GM12878 (cell line): ENCODE results near the gene PPARA. TPM values are rescaled to one million over a fixed set of nuclear protein-coding genes. Genes with fewer than 3 reads are reported as not detected.

ENCODE experiments used
- ATAC-seq: fragments of 200-7000 bp; cut with Tn5 transposase; 3 replicates; pipeline ENCODE4 v1.9.1; 2020; ENCODE audit warnings: mild to moderate bottlenecking, moderate library complexity
- BruUV-seq: library from RNA; stranded (reverse); fragments of 400-500 nt; replicated peaks from 2 replicates; lab custom pipeline; 2021; lab: Mats Ljungman, UMichigan
- CTCF ChIA-PET: fragments of 300-600 bp; sonication (Branson Sonifier 250); formaldehyde crosslinking; extraction: SDS; loops from one replicate; lab custom pipeline; 2021; ENCODE audit warnings: inconsistent platforms; lab: Yijun Ruan, JAX
- POLR2A ChIA-PET: fragments of 350-600 bp; formaldehyde crosslinking; extraction: SDS; loops from one replicate; lab custom pipeline; 2021; ENCODE audit warnings: inconsistent platforms; lab: Charles Lee
- RAD21 ChIA-PET: fragments of 300-600 bp; sonication (Branson Sonifier 250); formaldehyde crosslinking; loops from one replicate; lab custom pipeline; 2023; ENCODE audit warnings: antibody characterized with exemption; ENCODE audit not compliant: unreplicated experiment; lab: Charles Lee
- SMC1A ChIA-PET: fragments of 300-600 bp; sonication (Branson Sonifier 250); formaldehyde crosslinking; loops from one replicate; lab custom pipeline; 2023; ENCODE audit not compliant: unreplicated experiment, uncharacterized antibody; lab: Charles Lee
- DNase-seq: peaks from one replicate; pipeline ENCODE4 v3.0.0-alpha.2; 2011; ENCODE audit warnings: low read depth, low spot score
- FAIRE-seq: peaks from 3 replicates; lab custom pipeline; 2011; peaks lifted over from hg19 to GRCh38; lab: Jason Lieb, UNC
- H2AFZ ChIP-seq: 2 replicates; pipeline ENCODE4 v1.6.0; 2011; ENCODE audit warnings: low read depth, low read length, control low read depth; ENCODE audit not compliant: control insufficient read depth
- H3K27ac ChIP-seq: 2 replicates; pipeline ENCODE4 v1.5.1; 2011; ENCODE audit warnings: control low read depth; ENCODE audit not compliant: control insufficient read depth, insufficient read depth
- H3K27me3 ChIP-seq, 2 experiments: replicated peaks in 1 of 2; 2 replicates each; pipeline versions ENCODE4 v1.6.0 to v1.6.1; 2011; ENCODE audit warnings: low read length in 1 of 2; ENCODE audit not compliant: control insufficient read depth in 2 of 2, insufficient read depth in 2 of 2
- H3K36me3 ChIP-seq, 2 experiments: 2 replicates each; pipeline ENCODE4 v1.5.1; 2011; ENCODE audit warnings: low read length in 1 of 2; ENCODE audit not compliant: control insufficient read depth in 2 of 2, insufficient read depth in 2 of 2
- H3K4me1 ChIP-seq: 2 replicates; pipeline ENCODE4 v1.6.1; 2011; ENCODE audit warnings: mild to moderate bottlenecking, low read length, moderate library complexity, mixed read lengths; ENCODE audit not compliant: control insufficient read depth, insufficient read depth
- H3K4me2 ChIP-seq: 2 replicates; pipeline ENCODE4 v1.6.0; 2011; ENCODE audit warnings: control low read depth; ENCODE audit not compliant: control insufficient read depth, insufficient read depth
- H3K4me3 ChIP-seq: fragments of 200-600 bp; sonication (generic); 2 replicates; pipeline ENCODE4 v1.5.1; 2016
- H3K79me2 ChIP-seq: 2 replicates; pipeline ENCODE4 v1.6.0; 2011; ENCODE audit warnings: low read length; ENCODE audit not compliant: control insufficient read depth, insufficient read depth
- H3K9ac ChIP-seq: 2 replicates; pipeline ENCODE4 v1.8.0; 2011; ENCODE audit warnings: low read length, control low read depth, mixed read lengths; ENCODE audit not compliant: control insufficient read depth, insufficient read depth
- H3K9me3 ChIP-seq: replicated peaks from 3 replicates; pipeline ENCODE4 v1.5.1; 2011; ENCODE audit warnings: mild to moderate bottlenecking, low read length; ENCODE audit not compliant: control insufficient read depth, insufficient read depth
- H4K20me1 ChIP-seq: 2 replicates; pipeline ENCODE4 v1.6.0; 2011; ENCODE audit not compliant: control insufficient read depth, insufficient read depth
- ATF2 ChIP-seq: IDR thresholded peaks from 2 replicates; pipeline ENCODE4 v1.6.1; 2012; ENCODE audit warnings: low read length, inconsistent platforms
- EZH2 ChIP-seq: IDR thresholded peaks from 2 replicates; pipeline ENCODE4 v1.6.1; 2012; ENCODE audit warnings: low read depth, mild to moderate bottlenecking, control low read depth, inconsistent platforms, low read length, borderline replicate concordance; ENCODE audit not compliant: control insufficient read depth
- HCFC1 ChIP-seq: fragments of 150-350 bp; IDR thresholded peaks from 2 replicates; pipeline ENCODE4 v1.6.1; 2014; ENCODE audit warnings: low read length
- JUNB ChIP-seq: IDR thresholded peaks from 2 replicates; pipeline ENCODE4 v1.6.1; 2016; ENCODE audit warnings: antibody characterized with exemption, mild to moderate bottlenecking
- MTA2 ChIP-seq: fragments of 450-650 bp; IDR thresholded peaks from 2 replicates; pipeline ENCODE4 v1.6.1; 2016; ENCODE audit warnings: low read depth, mild to moderate bottlenecking, moderate library complexity
- NFIC ChIP-seq: IDR thresholded peaks from 2 replicates; pipeline ENCODE4 v1.6.1; 2012; ENCODE audit warnings: low read depth, mild to moderate bottlenecking, inconsistent platforms, low read length, moderate library complexity
- NFYA ChIP-seq: IDR thresholded peaks from 2 replicates; pipeline ENCODE4 v1.6.1; 2011; ENCODE audit warnings: low read depth, mild to moderate bottlenecking, low read length, improper control_type of control experiment, borderline replicate concordance
- NFYB ChIP-seq: IDR thresholded peaks from 2 replicates; pipeline ENCODE4 v1.6.1; 2011; ENCODE audit warnings: low read depth, mild to moderate bottlenecking, low read length, improper control_type of control experiment, moderate library complexity; ENCODE audit not compliant: insufficient read depth
- POLR2A ChIP-seq: IDR thresholded peaks from 2 replicates; pipeline ENCODE4 v1.6.1; 2011; ENCODE audit warnings: low read depth, mild to moderate bottlenecking, low read length
- RB1 ChIP-seq: fragments of 450-650 bp; formaldehyde crosslinking; IDR thresholded peaks from 2 replicates; pipeline ENCODE4 v1.6.1; 2017; ENCODE audit warnings: mild to moderate bottlenecking, borderline replicate concordance
- SIN3A ChIP-seq: IDR thresholded peaks from 2 replicates; pipeline ENCODE4 v1.6.1; 2012; ENCODE audit warnings: low read depth, low read length, improper control_type of control experiment
- SMAD1 ChIP-seq: fragments of 450-650 bp; IDR thresholded peaks from 2 replicates; pipeline ENCODE4 v1.6.1; 2018; ENCODE audit warnings: mild to moderate bottlenecking, low read depth; ENCODE audit not compliant: partially characterized antibody
- TBL1XR1 ChIP-seq: IDR thresholded peaks from 2 replicates; pipeline ENCODE4 v1.6.1; 2012; ENCODE audit warnings: low read depth, low read length, improper control_type of control experiment
- ZBTB11 ChIP-seq: fragments of 450-650 bp; formaldehyde crosslinking; IDR thresholded peaks from 2 replicates; pipeline ENCODE4 v1.5.0; 2022; ENCODE audit warnings: mild to moderate bottlenecking, missing genetic modification characterization
- ZNF24 ChIP-seq: fragments of 450-650 bp; IDR thresholded peaks from 2 replicates; pipeline ENCODE4 v1.6.1; 2017; ENCODE audit warnings: antibody characterized with exemption, mild to moderate bottlenecking
- ZNF274 ChIP-seq: IDR thresholded peaks from one replicate; pipeline ENCODE4 v1.8.0; 2011; ENCODE audit not compliant: insufficient read length, insufficient read depth
- ZZZ3 ChIP-seq: IDR thresholded peaks from 2 replicates; pipeline ENCODE4 v1.6.1; 2011; ENCODE audit warnings: low read depth; ENCODE audit not compliant: control insufficient read depth, insufficient read length
- WGBS: methylation state at CpG from one replicate; pipeline ENCODE4 v1.1.6; 2016; ENCODE audit warnings: low lambda C conversion rate; ENCODE audit not compliant: insufficient replicate concordance, insufficient coverage; ENCODE audit errors: missing lambda C conversion rate; 5-methylcytosine and 5-hydroxymethylcytosine counted together
- in situ Hi-C: fragments of 300-500 bp; cut with MboI; formaldehyde crosslinking; loops from 9 replicates; pipeline ENCODE4 v1.14.3; 2018; ENCODE audit warnings: mixed read lengths
- intact Hi-C: fragments of 100-400 bp; cut with micrococcal nuclease; formaldehyde crosslinking; loops from one replicate; pipeline ENCODE4 v1.14.2; 2022; ENCODE audit not compliant: unreplicated experiment
- polyA plus RNA-seq, 11 experiments: library from polyadenylated mRNA; depleted of rRNA in 4 of 11; unstranded in 6 of 11; stranded (reverse) in 5 of 11; fragments of >200 nt; fragmentation: Nextera tagmentation in 4 of 11; fragmentation: Illumina TruSeq in 1 of 11; extraction: Ambion mirVana in 4 of 11; extraction: Trizol in 1 of 11; gene quantifications; 1 replicate in 1 of 11; 2 replicates in 10 of 11; pipeline versions ENCODE4 v1.2.1 to v1.2.3, GENCODE V29; 2011 to 2016; ENCODE audit warnings: inconsistent platforms in 2 of 11, missing spikeins in 2 of 11, low read depth in 1 of 11
- total RNA-seq, 4 experiments: library from RNA; depleted of rRNA in 3 of 4; stranded (reverse); fragments of >200 nt in 3 of 4; fragmentation: Illumina TruSeq in 1 of 4; extraction: Trizol in 1 of 4; gene quantifications; 2 replicates each; pipeline versions ENCODE4 v1.2.1 to v1.2.3, GENCODE V29; 2013 to 2021
- TF ChIP-seq, protein P1 (sequence below): fragments of 450-650 bp; IDR thresholded peaks from 2 replicates; pipeline ENCODE4 v1.6.1; 2017; ENCODE audit warnings: mild to moderate bottlenecking, moderate library complexity

PPARA gene
- total and polyA plus RNA-seq, 10 of the 15 experiments (the other 5 are each of a cell fraction or from before 2014, with no cell fraction given) = 0.72 to 10.4 (median 4.6) TPM

- TF ChIP-seq NFYA (no peak), RB1 (no peak), EZH2 (no peak), JUNB (no peak), POLR2A (no peak), HCFC1 (no peak), MTA2 (no peak), TBL1XR1 (no peak), ZNF274 (no peak), ATF2 (no peak), ZBTB11 (CRISPR knock-in tag) (no peak), SIN3A (no peak), SMAD1 (no peak), ZNF24 (no peak), NFYB (no peak), ZZZ3 (no peak), NFIC (no peak)
- TF ChIP-seq, protein P1, sequence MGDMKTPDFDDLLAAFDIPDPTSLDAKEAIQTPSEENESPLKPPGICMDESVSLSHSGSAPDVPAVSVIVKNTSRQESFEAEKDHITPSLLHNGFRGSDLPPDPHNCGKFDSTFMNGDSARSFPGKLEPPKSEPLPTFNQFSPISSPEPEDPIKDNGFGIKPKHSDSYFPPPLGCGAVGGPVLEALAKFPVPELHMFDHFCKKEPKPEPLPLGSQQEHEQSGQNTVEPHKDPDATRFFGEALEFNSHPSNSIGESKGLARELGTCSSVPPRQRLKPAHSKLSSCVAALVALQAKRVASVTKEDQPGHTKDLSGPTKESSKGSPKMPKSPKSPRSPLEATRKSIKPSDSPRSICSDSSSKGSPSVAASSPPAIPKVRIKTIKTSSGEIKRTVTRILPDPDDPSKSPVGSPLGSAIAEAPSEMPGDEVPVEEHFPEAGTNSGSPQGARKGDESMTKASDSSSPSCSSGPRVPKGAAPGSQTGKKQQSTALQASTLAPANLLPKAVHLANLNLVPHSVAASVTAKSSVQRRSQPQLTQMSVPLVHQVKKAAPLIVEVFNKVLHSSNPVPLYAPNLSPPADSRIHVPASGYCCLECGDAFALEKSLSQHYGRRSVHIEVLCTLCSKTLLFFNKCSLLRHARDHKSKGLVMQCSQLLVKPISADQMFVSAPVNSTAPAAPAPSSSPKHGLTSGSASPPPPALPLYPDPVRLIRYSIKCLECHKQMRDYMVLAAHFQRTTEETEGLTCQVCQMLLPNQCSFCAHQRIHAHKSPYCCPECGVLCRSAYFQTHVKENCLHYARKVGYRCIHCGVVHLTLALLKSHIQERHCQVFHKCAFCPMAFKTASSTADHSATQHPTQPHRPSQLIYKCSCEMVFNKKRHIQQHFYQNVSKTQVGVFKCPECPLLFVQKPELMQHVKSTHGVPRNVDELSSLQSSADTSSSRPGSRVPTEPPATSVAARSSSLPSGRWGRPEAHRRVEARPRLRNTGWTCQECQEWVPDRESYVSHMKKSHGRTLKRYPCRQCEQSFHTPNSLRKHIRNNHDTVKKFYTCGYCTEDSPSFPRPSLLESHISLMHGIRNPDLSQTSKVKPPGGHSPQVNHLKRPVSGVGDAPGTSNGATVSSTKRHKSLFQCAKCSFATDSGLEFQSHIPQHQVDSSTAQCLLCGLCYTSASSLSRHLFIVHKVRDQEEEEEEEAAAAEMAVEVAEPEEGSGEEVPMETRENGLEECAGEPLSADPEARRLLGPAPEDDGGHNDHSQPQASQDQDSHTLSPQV = no peak
- H3K27me3 ChIP-seq = no peaks in the 10 kb centered on the region
- RAD21 ChIA-PET = no interaction called here
- FAIRE-seq (no peak), DNase-seq (no peak), ATAC-seq (no peak)
- H2AFZ ChIP-seq = no peak overlapping the region
- H3K4me3 ChIP-seq = no peak overlapping the region
- H3K9ac ChIP-seq = no peak overlapping the region
- POLR2A ChIA-PET = interaction anchor here (0.6 kb wide), 1 partner anchor 1030 kb away, joined by 3 read pairs; no protein-coding TSS in a partner anchor
- no peaks in the 10 kb centered on the region for H3K79me2 ChIP-seq
- H3K4me2 ChIP-seq = no peak overlapping the region
- no TSS peak for BruUV-seq
- SMC1A ChIA-PET = no interaction called here
- no peaks in the 10 kb centered on the region for H3K9me3 ChIP-seq
- intact Hi-C loops = no loop called here
- H3K4me1 ChIP-seq = no peaks in the 10 kb centered on the region
- H3K27ac ChIP-seq = no peak overlapping the region
- no peaks in the 10 kb centered on the region for H4K20me1 ChIP-seq
- WGBS = 97% methylated on average over 8 of the region's 8 CpGs
- in situ Hi-C loops = no loop called here
- H3K36me3 ChIP-seq = no peaks in the 10 kb centered on the region; a peak in 3 of 4 replicates
- CTCF ChIA-PET = no interaction called here
Observed at GRCh38 chr22:46196278-46196677, 46.0 kb downstream of the PPARA start.
